Liver (tissue), 3 donors: ENCODE results near the gene P3H4.

Experiments
- CTCF ChIP-seq: fragments of 150-350 bp; IDR thresholded peaks from 2 replicates; pipeline ENCODE4 v1.5.1; 2017; ENCODE audit warnings: improper control_type of control experiment, low read depth, low read length; ENCODE audit not compliant: missing input control
- EGR1 ChIP-seq, 2 donors: IDR thresholded peaks; 2 replicates each; pipeline ENCODE4 v1.6.1; 2016 to 2018; ENCODE audit warnings: antibody characterized with exemption in 2 of 2, low read depth in 2 of 2
- FOXA1 ChIP-seq: IDR thresholded peaks from 2 replicates; pipeline ENCODE4 v1.6.1; 2016; ENCODE audit warnings: antibody characterized with exemption
- JUND ChIP-seq, 2 donors: IDR thresholded peaks; 2 replicates each; pipeline ENCODE4 v1.6.1; 2016; ENCODE audit warnings: antibody characterized with exemption in 2 of 2
- NR2F2 ChIP-seq: IDR thresholded peaks from 2 replicates; pipeline ENCODE4 v1.6.1; 2016; ENCODE audit warnings: antibody characterized with exemption
- REST ChIP-seq: IDR thresholded peaks from 2 replicates; pipeline ENCODE4 v1.6.1; 2016; ENCODE audit warnings: antibody characterized with exemption, mild to moderate bottlenecking
- YY1 ChIP-seq: IDR thresholded peaks from 2 replicates; pipeline ENCODE4 v1.6.1; 2016; ENCODE audit warnings: antibody characterized with exemption, mild to moderate bottlenecking
- ZBTB33 ChIP-seq: IDR thresholded peaks from 2 replicates; pipeline ENCODE4 v1.6.1; 2016; ENCODE audit warnings: antibody characterized with exemption
- donor health status: healthy.
- donor health status: healthy.

GRCh38 chr17:41825175-41825845, 13.6 kb upstream of the P3H4 start:
- TF ChIP-seq CTCF: no peak
- no peak for TF ChIP-seq REST
- no peak for TF ChIP-seq YY1
- TF ChIP-seq NR2F2: no peak
- TF ChIP-seq ZBTB33: no peak
- TF ChIP-seq JUND (IDR thresholded peaks at IDR 0.05): no peak
- TF ChIP-seq EGR1 (IDR thresholded peaks at IDR 0.05; ENCODE audit: low read depth in 2 of 2): no peak
- no peak for TF ChIP-seq FOXA1
